Mesothelial cell of epicardium (in vitro differentiated cells): ENCODE measurements around the gene RB1. TPM values are rescaled to one million over a fixed set of nuclear protein-coding genes. Genes with fewer than 3 reads are reported as not detected.

Experiments
- DNase-seq, 2 experiments: peaks; one replicate each; pipeline ENCODE4 v3.0.0; 2021; ENCODE audit warnings: low spot score in 2 of 2; ENCODE audit not compliant: unreplicated experiment in 2 of 2
- H3K27ac Mint-ChIP-seq: 2 replicates; pipeline ENCODE4 v1.8.0; 2021; ENCODE audit warnings: mixed read lengths
- H3K27me3 Mint-ChIP-seq: 2 replicates; pipeline ENCODE4 v1.8.0; 2021; ENCODE audit warnings: low read depth, mixed read lengths
- H3K36me3 Mint-ChIP-seq: 2 replicates; pipeline ENCODE4 v1.8.0; 2021; ENCODE audit warnings: mixed read lengths
- H3K4me1 Mint-ChIP-seq: 2 replicates; pipeline ENCODE4 v1.8.0; 2021; ENCODE audit warnings: mixed read lengths
- H3K4me3 Mint-ChIP-seq: 2 replicates; pipeline ENCODE4 v1.8.0; 2021; ENCODE audit warnings: mild to moderate bottlenecking, moderate library complexity, mixed read lengths
- H3K9me3 Mint-ChIP-seq: 2 replicates; pipeline ENCODE4 v1.8.0; 2021; ENCODE audit warnings: mixed read lengths
- CTCF ChIP-seq: fragments of 200-600 bp; sonication (generic); IDR thresholded peaks from one replicate; pipeline ENCODE4 v1.5.0; 2021; ENCODE audit warnings: antibody characterized with exemption; ENCODE audit not compliant: unreplicated experiment
- total RNA-seq: library from RNA; stranded (reverse); gene quantifications from 3 replicates; pipeline ENCODE4 v1.2.1, GENCODE V29; 2021

RB1 gene
- total RNA-seq, 1 donor from 2014 or later: 34.7 TPM

GRCh38 chr13:48457578-48458242, 154.2 kb downstream of the RB1 start:
- H3K4me1 Mint-ChIP-seq: peaks cover 6% of the 10 kb centered on the region
- H3K27me3 Mint-ChIP-seq: no peaks in the 10 kb centered on the region
- H3K9me3 Mint-ChIP-seq: peaks cover 6% of the 10 kb centered on the region
- no peak overlapping the region for H3K4me3 Mint-ChIP-seq
- H3K36me3 Mint-ChIP-seq: peaks cover 38% of the 10 kb centered on the region
- DNase-seq: no peak
- H3K27ac Mint-ChIP-seq: no peak overlapping the region
- TF ChIP-seq CTCF: no peak

- Mint-ChIP-seq H3K27ac (no peak overlapping the region), H3K4me3 (no peak overlapping the region)
- DNase-seq: no peak
These were observed 171.7 kb downstream of the RB1 start for GRCh38 chr13:48475230-48475629.

GRCh38 chr13:48476215-48476614, 172.7 kb downstream of the RB1 start:
- Mint-ChIP-seq H3K27ac (no peak overlapping the region), H3K36me3 (peaks cover 14% of the 10 kb centered on the region), H3K4me3 (no peak overlapping the region), H3K9me3 (no peaks in the 10 kb centered on the region), H3K27me3 (no peaks in the 10 kb centered on the region), H3K4me1 (no peaks in the 10 kb centered on the region)
- TF ChIP-seq CTCF: no peak
- DNase-seq: no peak

More at GRCh38 chr13:48475230-48475629, 171.7 kb downstream of the RB1 start:
- Mint-ChIP-seq H3K9me3 (no peaks in the 10 kb centered on the region), H3K27me3 (no peaks in the 10 kb centered on the region), H3K36me3 (peaks cover 14% of the 10 kb centered on the region), H3K4me1 (no peaks in the 10 kb centered on the region)
- no peak for TF ChIP-seq CTCF

- no peaks in the 10 kb centered on the region for H3K27me3 Mint-ChIP-seq
- H3K4me1 Mint-ChIP-seq: no peaks in the 10 kb centered on the region
- DNase-seq: no peak
- H3K4me3 Mint-ChIP-seq: no peak overlapping the region
- TF ChIP-seq CTCF: no peak
- H3K36me3 Mint-ChIP-seq: peaks cover 12% of the 10 kb centered on the region
- no peaks in the 10 kb centered on the region for H3K9me3 Mint-ChIP-seq
- H3K27ac Mint-ChIP-seq: no peak overlapping the region
These were observed 173.1 kb downstream of the RB1 start for GRCh38 chr13:48476686-48477085.

GRCh38 chr13:48477191-48477855, 173.8 kb downstream of the RB1 start:
- H3K9me3 Mint-ChIP-seq: no peaks in the 10 kb centered on the region
- no peak for TF ChIP-seq CTCF
- no peak for DNase-seq
- H3K4me3 Mint-ChIP-seq: no peak overlapping the region
- H3K27ac Mint-ChIP-seq: no peak overlapping the region
- no peaks in the 10 kb centered on the region for H3K4me1 Mint-ChIP-seq
- H3K27me3 Mint-ChIP-seq: no peaks in the 10 kb centered on the region
- peaks cover 9% of the 10 kb centered on the region for H3K36me3 Mint-ChIP-seq
